ENCODE results near the gene GDF11.

DNA sequence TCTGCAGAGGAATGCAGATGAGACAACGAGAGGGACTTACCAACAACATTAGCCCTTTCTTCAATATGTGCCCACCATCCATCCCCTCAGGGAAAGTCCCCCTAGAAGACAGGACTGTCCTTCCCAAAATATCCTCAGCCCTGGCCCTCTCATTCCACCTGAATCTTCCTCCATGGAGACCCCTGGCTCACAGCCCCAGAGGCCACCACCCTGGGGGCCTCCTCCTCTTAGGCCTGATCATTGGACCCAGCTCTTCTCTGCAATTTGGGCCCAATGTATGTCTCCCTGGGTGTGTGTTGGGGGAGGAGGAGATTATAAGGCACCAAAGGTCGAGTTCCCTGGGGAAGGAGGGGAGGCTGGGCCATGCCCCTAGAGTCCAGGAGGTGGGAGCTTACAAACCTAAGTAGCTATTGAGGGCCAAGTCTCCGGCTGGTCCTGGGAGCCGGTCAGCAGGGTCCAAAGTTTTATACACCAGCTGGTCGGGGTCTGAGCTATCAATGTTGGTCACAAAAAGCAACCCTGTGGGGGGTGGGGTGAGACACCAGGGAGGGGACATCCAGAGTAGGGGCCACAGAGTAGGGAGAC, 43.4 kb upstream of the GDF11 start:
- TF ChIP-seq, protein P1, sequence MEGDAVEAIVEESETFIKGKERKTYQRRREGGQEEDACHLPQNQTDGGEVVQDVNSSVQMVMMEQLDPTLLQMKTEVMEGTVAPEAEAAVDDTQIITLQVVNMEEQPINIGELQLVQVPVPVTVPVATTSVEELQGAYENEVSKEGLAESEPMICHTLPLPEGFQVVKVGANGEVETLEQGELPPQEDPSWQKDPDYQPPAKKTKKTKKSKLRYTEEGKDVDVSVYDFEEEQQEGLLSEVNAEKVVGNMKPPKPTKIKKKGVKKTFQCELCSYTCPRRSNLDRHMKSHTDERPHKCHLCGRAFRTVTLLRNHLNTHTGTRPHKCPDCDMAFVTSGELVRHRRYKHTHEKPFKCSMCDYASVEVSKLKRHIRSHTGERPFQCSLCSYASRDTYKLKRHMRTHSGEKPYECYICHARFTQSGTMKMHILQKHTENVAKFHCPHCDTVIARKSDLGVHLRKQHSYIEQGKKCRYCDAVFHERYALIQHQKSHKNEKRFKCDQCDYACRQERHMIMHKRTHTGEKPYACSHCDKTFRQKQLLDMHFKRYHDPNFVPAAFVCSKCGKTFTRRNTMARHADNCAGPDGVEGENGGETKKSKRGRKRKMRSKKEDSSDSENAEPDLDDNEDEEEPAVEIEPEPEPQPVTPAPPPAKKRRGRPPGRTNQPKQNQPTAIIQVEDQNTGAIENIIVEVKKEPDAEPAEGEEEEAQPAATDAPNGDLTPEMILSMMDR (IDR thresholded peaks at IDR 0.05) = no peak
- no peak for TF ChIP-seq POLR2AphosphoS5 (IDR thresholded peaks at IDR 0.05)
- TF ChIP-seq POLR2A (IDR thresholded peaks at IDR 0.05) = no peak
